ENCODE data around the gene EML4.
"Not testable (repeated sequence)": the region's sequence is repeated elsewhere in the genome, so short reads cannot be mapped to it uniquely, and the experiment has no call there.

EML4 gene

GRCh38 chr2:42332575-42332974, 163.4 kb downstream of the EML4 start:
- intact Hi-C loops (cut with DNase I; ENCODE audit: low total_unique reads): no loop called here

GRCh38 chr2:42333579-42333978, 164.4 kb downstream of the EML4 start:
- H3K9me3 ChIP-seq: no peaks in the 10 kb centered on the region
- no peaks in the 10 kb centered on the region for H3K27me3 ChIP-seq
- no peak overlapping the region for H3K4me3 ChIP-seq
- TF ChIP-seq CTCF (IDR thresholded peaks at IDR 0.05): no peak
- peaks cover 0 to 7% (median 0%) of the 10 kb centered on the region in 4 donors for H3K4me1 ChIP-seq
- no peak for DNase-seq
- H3K27ac ChIP-seq: no peak overlapping the region
- H3K36me3 ChIP-seq: peaks cover 12 to 82% (median 46%) of the 10 kb centered on the region in 3 donors
- intact Hi-C loops (cut with DNase I; ENCODE audit: low total_unique reads): no loop called here

More at GRCh38 chr2:42332575-42332974, 163.4 kb downstream of the EML4 start:
- peaks cover 0 to 7% (median 0%) of the 10 kb centered on the region in 4 donors for H3K4me1 ChIP-seq
- H3K27me3 ChIP-seq: no peaks in the 10 kb centered on the region
- DNase-seq: no peak
- H3K9me3 ChIP-seq: no peaks in the 10 kb centered on the region
- H3K36me3 ChIP-seq: peaks cover 12 to 72% (median 36%) of the 10 kb centered on the region in 3 donors
- no peak overlapping the region for H3K4me3 ChIP-seq
- H3K27ac ChIP-seq: no peak overlapping the region
- TF ChIP-seq CTCF (IDR thresholded peaks at IDR 0.05): no peak

GRCh38 chr2:42334220-42334619, 165.1 kb downstream of the EML4 start:
- peaks cover 0 to 7% (median 0%) of the 10 kb centered on the region in 4 donors for H3K4me1 ChIP-seq
- peaks cover 12 to 83% (median 49%) of the 10 kb centered on the region in 3 donors for H3K36me3 ChIP-seq
- no peak overlapping the region for H3K27ac ChIP-seq
- H3K9me3 ChIP-seq: no peaks in the 10 kb centered on the region
- DNase-seq: no peak
- no peaks in the 10 kb centered on the region for H3K27me3 ChIP-seq
- no peak overlapping the region for H3K4me3 ChIP-seq
- intact Hi-C loops (cut with DNase I; ENCODE audit: low total_unique reads): no loop called here
- TF ChIP-seq CTCF (IDR thresholded peaks at IDR 0.05): no peak

- peaks cover 12 to 81% (median 45%) of the 10 kb centered on the region in 3 donors for H3K36me3 ChIP-seq
- DNase-seq; H3K27me3 ChIP-seq; intact Hi-C loops (cut with DNase I; ENCODE audit: low total_unique reads); H3K4me1 ChIP-seq; H3K9me3 ChIP-seq; H3K4me3 ChIP-seq; H3K27ac ChIP-seq: not testable (repeated sequence)
These were observed 165.7 kb downstream of the EML4 start for GRCh38 chr2:42334865-42335264.

- Histone ChIP-seq H3K27ac (no peak overlapping the region), H3K4me3 (no peak overlapping the region), H3K4me1 (peaks cover 0 to 4% (median 1%) of the 10 kb centered on the region in 4 donors), H3K27me3 (no peaks in the 10 kb centered on the region), H3K36me3 (peaks cover 12 to 81% (median 42%) of the 10 kb centered on the region in 3 donors), H3K9me3 (no peaks in the 10 kb centered on the region)
- intact Hi-C loops (cut with DNase I; ENCODE audit: low total_unique reads): no loop called here
- DNase-seq: no peak
- TF ChIP-seq CTCF (IDR thresholded peaks at IDR 0.05): no peak
These were observed 166.5 kb downstream of the EML4 start for GRCh38 chr2:42335514-42336104.

- intact Hi-C loops (cut with DNase I; ENCODE audit: low total_unique reads): no loop called here
- Histone ChIP-seq H3K36me3 (peaks cover 12 to 77% (median 40%) of the 10 kb centered on the region in 3 donors), H3K4me3 (no peak overlapping the region), H3K4me1 (peaks cover 0 to 11% (median 3%) of the 10 kb centered on the region in 4 donors), H3K9me3 (no peaks in the 10 kb centered on the region), H3K27ac (no peak overlapping the region), H3K27me3 (no peaks in the 10 kb centered on the region)
- no peak for DNase-seq
- TF ChIP-seq CTCF (IDR thresholded peaks at IDR 0.05): no peak
These were observed 167.3 kb downstream of the EML4 start for GRCh38 chr2:42336361-42336965.
